Stimulated activated CD8-positive, alpha-beta memory T cell treated with anti-CD3 and anti-CD28 coated beads, Interleukin-4, amount 100 ng/mL, for 1 hour (primary cell): Measurements from ENCODE around the gene ORMDL3.
"Not testable (repeated sequence)": the region's sequence is repeated elsewhere in the genome, so short reads cannot be mapped to it uniquely, and the experiment has no call there.

Source experiments
- DNase-seq, 2 donors: peaks; one replicate each; pipeline ENCODE4 v3.0.0-alpha.2; 2020; ENCODE audit warnings: low read depth in 2 of 2, low spot score in 1 of 2

Gene ORMDL3

DNA sequence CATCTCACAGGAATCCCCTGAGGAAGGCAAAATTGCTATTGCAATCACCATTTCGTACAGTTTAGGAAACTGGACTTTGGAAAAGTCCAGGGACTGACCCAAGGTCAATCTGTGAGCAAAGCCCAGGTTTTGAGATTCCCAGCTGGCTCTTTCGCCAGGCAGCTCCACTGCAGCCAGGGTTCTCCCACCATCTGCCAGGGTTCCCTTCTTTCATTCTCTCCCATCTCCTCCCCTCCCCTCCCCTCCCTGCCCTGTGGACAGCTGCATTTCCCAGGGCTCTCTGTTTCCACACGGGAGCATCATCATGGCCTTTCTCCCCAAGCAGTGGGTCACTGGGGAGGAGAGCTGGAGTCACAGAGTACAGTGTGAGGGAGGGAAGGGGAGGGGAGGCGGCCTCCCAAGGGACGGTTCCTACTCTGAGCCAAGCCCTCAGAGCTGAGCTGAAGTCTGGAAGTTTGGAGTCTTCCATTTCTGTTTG lies 23.5 kb upstream of the ORMDL3 start:
- no peak for DNase-seq

DNA sequence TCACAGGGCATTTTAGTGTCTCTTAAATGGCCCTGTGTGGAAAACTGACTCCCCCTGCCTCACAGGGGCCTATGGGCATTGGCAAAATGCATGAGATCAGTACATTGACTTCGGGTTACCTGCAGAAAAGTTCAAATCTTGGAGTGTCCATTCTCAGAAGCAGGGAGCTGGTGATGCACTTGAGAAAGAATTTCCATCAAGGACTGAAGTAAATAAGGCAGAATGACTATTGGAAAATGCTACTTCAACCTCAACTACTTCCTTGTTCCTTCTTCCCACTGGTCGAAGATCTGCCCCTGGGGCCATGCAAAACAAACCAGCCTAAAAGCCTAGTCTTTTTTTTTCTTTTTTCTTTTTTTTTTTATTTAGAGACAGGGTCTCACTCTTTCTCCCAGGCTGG lies 21.6 kb upstream of the ORMDL3 start:
- DNase-seq = no peak

DNA sequence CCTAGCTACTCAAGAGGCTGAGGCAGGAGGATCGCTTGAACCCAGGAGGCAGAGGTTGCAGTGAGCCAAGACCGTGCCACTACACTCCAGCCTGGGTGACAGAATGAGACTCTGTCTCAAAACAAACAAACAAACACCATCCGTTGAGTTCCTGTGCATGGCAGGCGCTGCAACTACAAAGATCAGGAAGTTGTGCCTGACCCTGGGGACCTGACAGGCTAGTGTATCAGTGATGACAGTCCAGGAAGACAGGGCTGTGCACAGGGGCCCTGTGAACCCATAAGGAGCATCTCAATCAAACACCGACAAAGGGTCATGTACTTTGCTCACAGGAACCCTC lies 21.1 kb upstream of the ORMDL3 start:
- not testable (repeated sequence) for DNase-seq

DNA sequence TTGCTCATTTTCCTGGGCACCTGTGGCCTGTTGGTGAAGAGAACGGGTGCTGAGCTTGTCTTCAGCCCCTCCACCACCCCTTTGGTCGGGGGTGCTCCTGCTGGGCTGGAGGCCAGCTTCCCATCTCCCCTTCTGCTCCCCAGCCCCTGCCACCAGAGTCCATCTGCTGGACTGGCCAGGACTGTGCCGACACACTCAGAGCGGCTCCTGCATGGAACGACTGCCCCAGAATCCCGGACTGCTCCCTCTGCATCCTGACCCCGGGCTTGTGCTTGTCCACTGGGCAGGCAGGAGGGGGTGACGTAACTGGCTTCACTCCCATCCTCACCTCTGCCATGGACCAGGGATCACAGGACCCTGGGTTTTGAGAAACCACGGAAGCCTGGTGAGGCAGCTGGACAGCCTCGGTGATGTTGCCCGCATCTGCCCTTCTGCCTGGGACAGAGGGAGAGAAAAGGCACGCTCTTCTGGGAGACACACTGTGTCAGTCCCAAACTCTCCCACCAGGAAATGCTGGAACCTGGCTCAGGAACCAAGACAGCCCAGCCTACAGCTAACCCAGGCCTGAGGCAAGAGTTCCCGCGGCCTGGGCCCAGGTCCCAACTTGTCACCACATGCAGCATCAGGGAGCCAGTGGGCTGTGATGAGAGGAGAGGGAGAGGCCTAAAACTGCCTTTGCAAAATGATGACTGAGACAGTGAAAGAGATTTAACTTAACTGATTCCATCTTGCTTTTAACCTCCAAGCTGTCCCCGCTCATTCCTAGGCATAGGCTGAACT lies 19.3 kb upstream of the ORMDL3 start:
- no peak for DNase-seq

DNA sequence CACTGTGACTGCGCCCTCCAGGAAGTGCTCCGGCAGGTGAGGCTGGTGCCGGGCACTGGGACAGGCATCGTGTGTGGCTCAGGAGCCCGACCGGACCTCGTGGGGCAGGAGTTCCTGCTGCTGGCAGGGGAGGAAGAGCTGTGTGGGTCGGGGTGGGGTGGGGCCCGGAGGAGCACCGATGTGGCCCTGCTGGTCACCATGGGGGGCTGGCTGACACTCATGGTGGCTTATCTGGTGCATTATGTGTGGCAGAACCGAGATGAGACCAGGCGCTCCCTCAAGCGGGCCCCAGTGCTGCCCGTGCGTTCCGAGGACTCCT lies 17.0 kb upstream of the ORMDL3 start:
- DNase-seq = no peak

DNA sequence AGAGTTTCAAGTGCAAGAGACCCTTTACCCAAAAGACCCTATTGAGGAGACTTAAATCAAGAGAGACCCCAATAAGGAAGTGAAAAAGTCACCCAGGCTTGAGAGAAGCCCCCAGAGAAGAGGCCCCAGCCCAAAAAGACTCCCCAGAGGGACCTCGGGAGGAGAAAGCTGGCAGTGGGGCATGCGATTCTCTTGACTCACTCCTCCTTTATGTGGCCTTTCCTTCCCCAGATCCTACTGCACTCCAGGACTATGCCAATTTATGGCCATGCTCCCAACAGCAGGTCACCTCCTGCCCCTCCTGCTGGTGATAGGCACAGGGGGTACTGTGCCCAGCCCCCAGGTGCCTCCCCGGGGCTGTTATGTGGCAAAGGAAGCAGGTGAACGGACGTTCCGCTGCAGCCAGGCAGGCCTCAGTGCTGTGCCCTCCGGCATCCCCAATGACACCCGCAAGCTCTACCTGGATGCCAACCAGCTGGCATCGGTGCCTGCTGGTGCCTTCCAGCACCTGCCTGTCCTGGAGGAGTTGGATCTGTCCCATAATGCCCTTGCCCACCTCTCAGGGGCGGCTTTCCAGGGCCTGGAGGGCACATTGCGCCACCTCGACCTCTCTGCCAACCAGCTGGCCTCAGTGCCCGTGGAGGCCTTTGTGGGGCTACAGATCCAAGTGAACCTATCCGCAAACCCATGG lies 16.4 kb upstream of the ORMDL3 start:
- DNase-seq = no peak

DNA sequence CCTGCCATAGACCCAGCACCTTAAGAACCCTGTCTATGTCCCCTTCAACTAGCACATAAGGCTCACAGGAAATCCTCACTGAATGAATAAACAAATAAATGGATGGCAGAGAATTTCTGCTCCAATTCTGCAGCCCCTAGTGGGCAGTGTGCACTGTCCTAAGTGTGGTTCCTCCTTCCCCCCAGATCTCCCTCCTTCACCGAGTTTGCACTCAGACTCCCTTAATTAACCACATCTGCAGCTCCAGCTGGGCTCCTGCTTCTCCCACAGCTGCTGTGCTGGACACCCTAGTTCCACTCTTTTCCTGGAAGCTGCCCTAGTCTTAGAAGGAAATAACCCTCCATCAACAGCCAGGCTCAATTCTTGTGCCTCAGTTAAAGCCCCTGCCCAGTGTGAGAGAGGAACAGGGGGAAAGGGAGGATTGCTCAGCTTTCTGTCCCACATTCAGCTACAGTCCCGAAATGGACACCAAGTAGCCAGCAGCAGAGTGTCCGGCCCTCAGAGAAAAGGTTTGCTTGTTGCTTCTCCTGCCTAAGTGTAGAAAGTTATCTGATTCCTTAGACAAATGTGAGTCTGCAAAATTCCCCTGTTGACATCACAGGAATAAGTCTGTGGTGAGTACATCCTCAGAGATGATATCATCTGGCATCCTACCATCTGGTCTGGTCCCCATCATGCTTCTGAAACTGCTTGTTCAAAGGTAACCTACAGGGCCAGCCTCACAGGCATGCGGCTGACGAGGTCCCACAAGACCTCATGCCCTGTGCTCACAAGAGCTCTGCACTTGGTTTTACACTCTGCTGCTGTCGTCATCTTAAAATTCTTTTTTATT lies 12.4 kb upstream of the ORMDL3 start:
- DNase-seq = no peak

DNA sequence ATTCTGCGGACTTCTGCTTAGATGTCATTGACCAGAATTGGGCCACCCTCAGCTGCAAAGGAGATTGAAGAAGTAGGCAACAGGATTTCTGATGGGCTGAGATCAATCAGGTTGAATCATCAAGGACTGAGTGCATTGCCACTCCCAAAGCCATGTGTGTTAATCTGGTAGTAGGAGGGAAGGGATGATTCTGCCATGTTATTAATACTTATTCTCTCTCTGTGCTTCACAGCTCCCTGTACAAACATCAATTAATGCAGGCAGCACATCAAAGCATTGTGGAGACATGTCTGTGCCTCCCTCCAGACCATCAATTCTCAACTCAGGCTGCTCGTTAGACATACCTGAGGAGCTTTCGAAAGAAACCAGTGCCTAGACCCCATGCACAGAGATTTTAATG lies 11.7 kb upstream of the ORMDL3 start:
- DNase-seq = no peak

DNA sequence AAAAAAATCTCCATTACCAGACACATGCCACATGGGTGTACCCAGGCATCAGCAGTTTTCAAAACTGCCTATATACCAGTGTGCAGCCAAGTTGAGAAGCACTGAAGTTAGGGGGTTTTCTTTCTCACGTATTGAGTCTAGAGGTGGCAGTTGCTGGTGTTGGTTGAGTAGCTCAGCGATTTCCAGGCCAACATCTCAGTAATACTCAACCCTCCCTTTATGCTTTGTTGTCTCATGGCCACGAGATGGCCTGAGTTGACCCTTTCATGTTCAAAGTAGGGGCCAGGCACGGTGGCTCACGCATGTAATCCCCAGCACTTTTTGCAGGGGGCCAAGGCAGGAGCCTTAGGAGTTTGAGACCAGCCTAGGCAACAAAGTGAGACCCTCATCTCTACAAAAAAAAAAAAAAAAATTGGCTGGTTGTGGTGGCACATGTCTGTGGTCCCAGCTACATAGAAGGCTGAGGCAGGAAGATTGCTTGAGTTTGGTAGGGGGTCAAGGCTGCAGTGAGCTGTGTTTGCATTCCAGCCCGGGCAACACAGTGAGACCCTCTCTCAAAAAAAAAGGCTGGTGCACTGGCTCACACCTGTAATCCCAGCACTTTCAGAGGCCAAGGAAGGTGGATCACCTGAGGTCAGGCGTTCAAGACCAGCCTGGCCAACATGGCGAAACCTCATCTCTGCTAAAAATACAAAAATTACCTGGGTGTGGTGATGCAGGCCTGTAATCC lies 10.9 kb upstream of the ORMDL3 start:
- no peak for DNase-seq

DNA sequence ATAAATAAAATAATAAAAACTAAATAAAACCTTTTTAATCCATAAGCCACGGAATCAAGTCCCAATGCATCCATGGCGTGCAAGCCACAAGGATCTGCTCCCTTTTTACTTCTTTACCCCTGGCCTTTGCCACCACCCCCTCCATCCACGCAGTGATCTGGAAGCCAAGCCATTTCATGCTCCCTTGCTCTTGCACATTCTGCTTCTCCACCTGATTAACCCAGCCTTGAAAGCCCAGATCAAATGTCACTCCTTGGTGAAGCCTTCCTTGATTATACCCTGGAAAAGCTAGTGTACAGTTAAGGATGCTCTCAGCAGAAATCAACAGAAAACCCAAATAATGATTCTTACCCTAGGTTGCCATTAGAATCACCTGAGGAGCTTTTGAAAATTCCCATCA lies 10.0 kb upstream of the ORMDL3 start:
- DNase-seq = no peak

DNA sequence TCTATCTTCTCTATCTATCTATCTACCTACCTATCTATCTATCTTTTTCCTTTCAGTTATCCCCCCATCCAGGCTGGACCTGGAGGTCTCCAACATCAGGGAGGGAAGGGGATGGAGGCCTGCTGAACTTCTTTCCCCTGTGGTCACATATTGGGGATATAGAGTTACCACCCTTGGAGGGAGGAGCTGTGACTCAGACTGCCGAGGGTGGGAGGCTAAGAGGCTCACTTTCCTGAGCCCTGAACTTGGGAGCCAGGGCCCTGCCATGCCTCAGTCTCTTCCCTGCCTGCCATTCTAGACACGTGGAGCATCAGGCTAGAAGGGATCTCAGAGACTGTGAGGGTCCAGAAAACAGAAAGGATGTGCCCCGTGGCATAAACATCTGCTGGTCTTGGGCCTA lies 8.5 kb upstream of the ORMDL3 start:
- no peak for DNase-seq

DNA sequence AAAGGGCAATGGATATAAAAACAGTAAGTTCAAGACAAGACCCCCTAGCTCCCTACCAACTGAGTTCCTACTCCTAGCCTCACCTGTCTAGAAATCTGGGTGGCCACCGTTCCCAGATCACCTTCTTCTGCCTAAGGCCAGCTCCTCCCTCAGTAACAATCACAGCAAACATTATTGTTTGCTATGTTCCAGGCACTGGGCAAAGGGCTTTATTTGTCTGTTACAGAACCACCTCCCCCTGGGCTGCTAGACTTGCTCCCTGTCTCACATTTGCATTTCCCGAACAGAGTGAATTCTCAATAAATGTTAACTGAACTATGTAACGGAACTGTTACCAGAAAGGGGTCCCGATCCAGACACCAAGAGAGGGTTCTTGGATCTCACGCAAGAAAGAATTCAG lies 6.9 kb upstream of the ORMDL3 start:
- DNase-seq = no peak

DNA sequence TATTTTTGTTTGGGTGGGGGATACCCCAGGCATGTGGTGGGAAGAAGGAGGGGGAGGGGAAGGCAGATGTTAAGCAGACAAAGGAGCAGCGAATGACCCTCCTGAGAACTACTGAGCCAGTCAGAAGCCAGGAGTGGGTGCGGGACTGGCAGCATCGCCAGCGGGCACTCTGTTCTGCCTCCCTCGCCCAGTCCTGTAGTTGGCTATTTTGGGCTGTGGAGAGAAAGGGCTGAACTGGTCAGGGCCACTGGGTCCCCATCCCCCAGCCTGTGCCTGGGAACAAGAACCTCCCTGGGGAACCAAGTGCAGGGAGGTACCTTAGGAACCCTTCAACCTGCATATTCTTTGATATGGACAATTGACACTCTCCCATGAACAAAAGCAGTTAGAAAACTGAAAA lies 6.5 kb upstream of the ORMDL3 start:
- no peak for DNase-seq

DNA sequence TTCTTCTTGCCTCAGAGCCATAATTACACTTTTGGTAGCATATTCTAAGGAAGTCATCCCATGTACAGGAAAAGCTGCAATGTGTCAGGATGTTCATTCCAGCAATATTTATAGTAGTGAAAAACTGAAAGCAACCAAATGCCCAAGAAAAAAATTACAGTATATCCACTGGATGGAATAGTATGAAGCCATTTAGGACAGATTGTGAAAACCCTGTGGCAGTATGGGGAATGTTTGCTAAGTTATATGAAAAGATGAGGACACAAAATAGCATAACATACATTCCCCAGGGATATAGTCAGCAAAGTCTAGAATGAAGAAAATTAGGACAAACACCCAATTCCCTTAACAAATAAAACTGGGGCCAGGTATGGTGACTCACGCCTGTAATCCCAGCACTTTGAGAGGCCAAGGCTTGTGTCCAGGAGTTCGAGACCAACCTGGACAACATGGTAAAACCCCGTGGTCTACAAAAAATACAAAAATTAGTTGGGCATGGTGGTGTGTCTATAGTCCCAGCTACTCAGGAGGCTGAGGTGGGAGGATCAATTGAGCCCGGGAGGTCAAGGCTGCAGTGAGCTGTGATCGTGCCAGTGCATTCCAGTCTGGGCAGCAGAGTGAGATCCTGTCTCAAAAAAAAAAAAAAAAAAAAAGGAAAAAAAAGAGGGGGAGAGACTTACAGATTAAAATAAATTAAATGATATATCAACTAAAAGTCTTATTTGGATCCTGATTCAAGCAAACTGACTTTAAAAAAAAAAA lies 2.4 kb upstream of the ORMDL3 start:
- no peak for DNase-seq

DNA sequence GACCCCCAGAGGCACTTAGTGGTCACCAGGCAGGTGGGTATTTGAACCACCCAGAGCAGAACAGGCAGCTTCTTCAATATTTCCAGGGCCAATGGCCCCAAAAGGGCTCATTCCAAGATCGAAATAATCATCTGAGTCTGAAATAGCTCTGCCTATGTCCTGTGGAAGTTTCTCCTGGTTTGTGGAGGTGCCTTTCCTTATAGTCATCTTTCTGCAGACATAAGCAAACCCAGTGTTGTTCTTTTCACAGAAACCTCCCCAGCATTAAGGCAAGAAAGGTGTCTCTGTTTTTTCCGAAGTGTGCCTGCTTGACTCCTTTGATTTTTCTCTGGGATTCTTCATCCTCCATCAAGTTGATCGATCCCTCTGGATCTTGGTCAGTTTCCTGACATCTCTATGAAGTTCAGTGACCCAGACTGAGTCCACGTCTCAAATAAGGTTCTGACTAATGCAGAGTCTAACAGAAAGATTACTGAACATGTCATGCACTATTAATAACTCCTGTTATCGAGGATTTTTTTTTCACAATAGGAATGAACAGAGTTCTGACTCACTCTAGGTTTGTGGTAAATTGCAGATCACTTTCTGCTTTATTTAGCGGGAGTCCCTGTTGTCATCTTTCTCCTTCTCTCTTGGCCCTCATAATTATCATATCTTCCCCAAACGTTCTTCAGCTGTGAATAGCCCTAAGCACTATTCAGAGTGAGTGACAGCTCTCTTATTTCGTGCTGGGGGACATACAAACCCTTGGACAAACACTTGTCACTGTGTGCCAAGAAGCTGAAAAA lies 1.7 kb upstream of the ORMDL3 start:
- no peak for DNase-seq

DNA sequence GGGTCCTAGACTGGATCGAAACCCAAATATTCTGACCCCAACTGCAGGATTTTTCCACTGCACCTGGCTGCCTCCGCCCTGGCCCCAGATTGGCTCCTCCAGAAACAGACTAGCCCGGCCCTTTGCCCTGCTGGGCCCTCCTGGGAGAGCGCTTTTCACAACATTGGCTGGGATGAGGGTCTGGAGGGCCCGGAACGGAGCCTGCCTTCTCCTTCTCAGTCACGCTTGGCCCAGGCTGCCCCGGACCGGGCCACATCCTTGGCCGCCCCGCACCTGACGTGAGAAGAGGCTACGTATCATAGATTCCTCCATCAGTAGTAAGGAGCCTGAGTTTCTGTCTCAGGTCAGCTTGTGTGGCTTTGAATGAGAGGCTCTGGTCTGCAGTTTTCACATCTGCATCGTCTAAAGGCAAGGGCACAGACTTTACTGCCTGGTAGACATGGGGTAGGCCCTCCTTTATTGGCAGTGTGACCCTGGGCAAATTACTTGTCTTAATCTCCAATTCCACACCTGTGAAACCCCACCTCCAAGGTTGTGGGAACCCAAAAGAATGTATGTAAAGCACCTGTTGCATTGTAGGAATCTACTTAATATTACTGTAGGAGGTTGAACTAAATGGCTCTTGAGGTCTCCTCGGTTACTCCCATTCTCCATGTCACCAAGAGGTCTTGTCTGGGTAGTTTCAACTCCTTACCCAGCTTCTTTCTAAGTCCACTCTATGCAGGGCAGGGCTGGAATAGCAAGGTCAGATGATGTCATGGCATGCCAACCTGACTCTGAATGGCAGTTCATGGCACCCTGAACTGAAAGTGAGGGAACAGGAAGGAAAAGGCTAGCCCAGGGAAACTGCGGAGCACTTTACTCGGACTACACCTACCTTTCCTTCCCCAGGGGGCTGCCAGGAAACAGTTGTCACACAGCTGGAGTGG lies 792 bp upstream of the ORMDL3 start:
- DNase-seq = no peak

DNA sequence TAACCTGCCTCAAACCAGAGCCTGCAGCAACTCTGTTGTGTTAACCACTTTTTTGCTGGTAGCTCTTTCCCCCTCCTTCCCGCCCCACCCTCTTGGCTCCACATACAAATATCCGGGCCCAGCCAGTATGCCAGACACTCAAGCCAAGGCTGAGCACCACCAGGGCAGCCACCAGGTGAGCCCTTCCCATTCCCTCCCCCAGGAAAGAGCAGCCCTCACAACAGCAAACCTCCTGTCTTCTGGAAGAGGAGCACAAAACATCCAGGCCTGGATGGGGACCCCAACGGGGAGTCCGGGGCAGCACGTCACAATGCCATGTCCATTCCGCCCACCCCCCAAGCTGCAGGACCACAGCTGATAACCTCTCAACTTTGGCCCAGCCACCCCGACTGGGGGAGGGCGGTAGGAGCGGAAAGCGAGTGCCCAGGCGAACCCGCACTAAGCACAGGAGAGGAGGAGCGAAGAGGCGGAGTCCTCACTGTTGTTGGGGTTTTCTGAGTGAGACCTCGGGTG lies 757 bp downstream of the ORMDL3 start:
- peak in 1 of 2 donors; percentile 31 for DNase-seq

DNA sequence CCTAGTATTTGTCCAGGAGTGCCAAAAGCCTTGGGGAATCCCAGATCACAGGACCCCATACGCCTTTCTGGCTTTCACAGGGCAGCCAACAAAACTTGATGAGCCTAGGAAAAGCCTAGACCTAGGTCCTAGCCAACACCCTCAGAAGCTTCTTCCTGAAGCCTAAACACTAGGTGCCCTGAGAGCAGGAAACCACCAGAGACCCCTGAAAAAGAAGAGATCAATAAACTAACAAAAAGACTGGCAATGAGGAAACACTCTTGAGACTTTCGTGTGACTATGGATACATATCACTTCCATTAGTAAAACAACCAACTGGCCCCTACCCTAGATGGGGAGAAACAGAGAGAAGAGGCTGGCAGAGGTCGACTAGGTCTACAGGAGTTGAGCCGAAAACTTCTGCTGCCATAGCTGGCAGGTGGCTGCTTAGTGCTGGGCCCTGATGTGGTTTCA lies 1.2 kb downstream of the ORMDL3 start:
- no peak for DNase-seq
